GM18873 (cell line): ENCODE results near the gene POLR3E.

Experiments
- ATAC-seq: cut with Tn5 transposase; IDR thresholded peaks from one replicate; pipeline ENCODE4 v1.9.1; 2021; ENCODE audit warnings: mild to moderate bottlenecking, moderate library complexity, moderate number of reproducible peaks; ENCODE audit not compliant: unreplicated experiment, low FRiP score

POLR3E gene

DNA sequence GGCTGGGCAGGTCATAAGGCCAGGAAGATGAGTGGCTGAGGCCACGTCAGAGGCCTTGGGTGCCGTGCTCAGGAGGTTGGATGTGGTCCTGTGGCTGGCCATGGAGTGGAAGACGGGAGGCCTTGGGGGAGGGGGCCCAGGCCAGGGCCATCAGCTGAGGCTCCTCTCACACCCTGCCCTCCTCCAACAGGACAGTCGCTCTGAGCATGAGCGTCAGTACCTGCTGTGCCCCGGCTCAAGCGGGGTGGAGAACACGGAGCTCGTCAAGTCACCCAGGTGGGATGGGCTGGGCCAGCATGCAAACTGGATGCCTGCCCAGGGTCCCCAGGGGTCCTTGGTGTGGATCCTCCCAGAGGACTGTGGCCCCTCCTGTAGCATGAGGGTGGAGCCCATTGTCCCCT lies 19.2 kb downstream of the POLR3E start:
- ATAC-seq: no peak

DNA sequence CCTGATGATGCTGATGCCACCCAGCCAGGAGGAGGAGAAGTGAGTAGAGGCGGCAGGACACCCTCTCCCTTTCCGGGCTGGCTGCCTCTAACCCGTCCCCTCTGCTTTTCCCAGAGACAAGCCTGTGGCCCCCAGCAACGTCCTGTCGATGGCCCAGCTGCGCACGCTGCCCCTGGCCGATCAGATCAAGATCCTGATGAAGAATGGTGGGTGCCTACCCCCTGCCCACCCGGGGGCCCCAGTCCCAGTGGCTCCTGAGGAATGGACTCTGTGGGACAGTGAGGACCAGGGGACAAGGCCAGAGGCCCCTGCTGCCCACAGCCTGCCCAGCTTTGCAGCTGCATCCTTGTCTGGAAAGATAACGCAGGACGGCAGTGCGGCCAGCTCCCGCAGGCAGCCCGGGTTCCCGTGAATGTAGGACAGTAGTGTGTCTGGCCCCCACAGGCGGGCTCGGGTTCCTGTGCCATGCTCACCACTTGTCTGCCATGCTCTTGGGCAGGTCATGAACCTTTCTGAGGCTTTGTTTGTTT lies 19.9 kb downstream of the POLR3E start:
- no peak for ATAC-seq

DNA sequence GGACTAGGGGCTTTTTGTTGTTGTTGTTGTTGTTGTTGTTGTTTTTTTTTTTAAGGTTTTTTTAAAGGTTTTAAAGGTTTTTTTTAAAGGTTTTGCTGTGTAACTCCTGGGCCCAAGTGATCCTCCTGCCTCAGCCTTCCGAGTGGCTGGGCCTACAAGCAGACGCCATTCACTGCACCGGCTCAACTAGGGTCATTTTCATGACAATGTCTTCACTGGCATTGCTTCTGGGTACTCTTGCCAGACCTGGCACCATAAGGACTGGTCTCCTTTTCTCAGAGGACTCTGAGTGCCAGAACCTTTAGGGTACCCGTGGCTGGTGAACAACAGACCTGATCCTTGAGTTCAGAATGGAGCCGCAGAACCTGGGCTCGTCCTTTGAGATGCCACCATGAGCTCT lies 20.4 kb downstream of the POLR3E start:
- no peak for ATAC-seq

DNA sequence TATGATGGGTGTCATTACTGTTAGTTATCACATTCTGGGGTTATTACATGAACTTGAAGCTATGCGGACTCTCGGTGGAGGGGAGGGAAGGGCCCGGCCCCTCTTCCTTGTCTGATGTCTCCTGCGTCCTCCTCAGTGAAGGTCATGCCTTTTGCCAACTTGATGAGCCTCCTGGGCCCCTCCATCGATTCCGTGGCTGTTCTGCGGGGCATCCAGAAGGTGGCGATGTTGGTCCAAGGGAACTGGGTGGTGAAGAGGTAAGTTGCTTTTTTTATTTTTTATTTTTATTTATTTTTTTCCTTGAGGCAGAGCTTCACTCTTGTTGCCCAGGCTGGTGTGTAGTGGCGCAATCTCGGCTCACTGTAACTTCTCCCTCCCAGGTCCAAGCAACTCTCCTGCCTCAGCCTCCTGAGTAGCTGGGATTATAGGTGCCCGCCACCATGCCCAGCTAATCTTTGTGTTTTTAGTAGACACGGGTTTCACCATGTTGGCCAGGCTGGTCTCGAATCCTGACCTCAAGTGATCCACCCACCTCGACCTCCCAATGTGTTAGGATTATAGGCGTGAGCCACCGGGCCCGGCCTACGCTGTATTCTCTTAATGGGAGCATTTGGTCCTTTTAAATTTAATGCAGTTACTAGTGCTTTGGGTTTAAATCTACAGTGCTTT lies 21.6 kb downstream of the POLR3E start:
- ATAC-seq: no peak

DNA sequence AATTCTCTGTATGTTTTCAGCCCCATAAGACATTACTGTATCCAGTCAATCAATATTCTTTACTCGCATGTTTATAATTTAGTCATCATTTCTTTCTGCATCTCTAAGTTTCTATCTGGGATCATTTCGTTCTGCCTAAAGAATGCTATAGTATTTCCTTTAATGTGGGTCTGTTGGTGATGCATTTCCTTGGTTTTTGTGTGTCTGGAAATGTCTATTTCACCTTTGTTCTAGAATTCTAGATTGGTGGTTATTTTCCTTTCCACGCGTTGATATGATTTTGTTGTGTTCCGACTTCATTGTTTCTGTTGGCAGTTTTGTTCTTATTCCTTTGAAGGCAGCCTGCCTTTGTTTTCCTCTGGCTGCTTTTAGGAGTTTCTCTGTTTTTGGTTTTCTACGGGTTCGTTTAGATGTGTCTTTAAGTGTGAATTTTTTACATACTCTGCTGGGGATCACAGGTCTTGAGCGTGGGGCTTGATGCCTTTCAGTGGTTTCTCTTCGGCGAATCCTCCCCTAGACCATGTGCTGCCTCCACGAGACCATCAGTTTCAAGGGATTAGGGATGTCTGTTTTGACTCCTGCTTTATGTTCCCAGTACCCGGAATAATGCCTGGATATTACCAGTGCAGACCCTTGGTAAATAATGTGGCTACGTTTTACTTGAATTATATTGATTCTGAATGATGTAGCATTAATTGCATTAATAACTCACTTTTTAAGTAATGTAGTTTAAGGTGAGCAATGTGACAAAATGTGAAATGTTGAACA lies 23.5 kb downstream of the POLR3E start:
- no peak for ATAC-seq

DNA sequence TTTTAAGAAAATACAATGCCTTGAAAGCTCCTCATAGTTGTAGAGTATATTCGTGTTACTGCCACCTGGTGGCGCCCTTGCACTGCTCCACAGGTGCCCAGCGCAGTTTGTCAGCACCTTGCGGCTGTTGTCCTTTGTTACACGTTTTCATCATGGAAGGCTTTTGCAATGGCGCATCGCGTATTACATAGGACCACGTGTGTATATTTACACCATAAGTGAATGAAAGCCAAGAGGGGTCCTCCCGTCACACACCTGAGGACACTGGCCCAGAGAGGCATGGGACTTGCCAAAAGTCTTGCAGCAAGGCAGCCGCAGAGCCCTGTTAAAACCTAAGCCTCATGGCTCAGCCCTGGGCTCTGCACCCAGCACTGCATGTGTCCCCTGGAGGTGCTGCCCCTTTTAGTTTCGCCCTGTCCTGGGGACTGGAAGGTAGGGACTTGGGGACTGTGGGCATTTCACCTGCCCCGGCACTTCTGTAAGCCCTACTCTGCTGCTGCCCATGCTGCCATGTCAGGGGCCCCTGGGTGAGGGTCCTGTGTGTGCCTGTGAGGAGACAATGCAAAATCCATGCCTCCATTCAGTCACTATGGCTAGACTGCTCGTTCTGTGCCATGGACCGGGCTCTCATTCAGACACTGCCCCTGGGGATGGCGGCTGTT lies 24.3 kb downstream of the POLR3E start:
- ATAC-seq: no peak

DNA sequence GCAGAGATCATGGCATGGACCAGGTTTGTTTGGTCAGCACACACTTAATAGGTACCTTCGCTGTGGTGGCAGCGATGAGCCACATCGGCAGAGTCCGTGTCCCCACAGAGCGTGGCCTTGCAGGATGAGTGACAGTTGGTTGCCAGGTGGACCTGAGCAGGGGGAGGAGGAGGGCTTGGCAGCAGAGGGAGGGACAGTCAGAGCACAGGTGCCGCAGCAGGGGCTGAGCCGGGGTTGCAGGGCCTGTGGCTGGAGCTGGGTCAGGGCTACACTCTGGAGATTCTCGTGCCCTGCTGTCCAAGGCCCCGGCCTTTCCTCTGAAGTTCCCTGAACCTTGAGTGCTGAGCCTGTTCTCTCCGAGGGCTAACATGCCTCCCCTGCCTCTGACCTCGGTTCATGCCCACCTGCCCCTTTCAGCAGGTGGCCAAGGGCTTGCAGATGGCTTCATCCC lies 24.8 kb downstream of the POLR3E start:
- no peak for ATAC-seq

DNA sequence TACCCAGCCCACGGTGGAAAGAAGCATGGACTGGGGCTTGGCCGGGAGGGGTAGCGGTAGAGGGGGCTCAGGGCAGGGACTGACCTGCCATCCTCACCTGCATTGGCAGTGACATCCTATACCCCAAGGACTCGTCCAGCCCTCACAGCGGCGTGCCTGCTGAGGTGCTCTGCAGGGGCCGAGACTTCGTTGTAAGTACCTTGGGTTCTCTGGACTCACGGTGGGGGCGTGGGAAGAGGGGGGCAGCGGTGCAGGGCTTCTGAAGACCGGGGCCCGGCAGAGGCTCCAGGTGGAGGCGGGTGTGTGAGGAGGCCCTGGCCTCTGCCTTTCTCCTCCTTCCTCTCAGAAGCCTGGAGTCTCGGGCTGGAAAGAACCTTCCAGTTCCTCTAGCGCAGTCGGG lies 25.5 kb downstream of the POLR3E start:
- no peak for ATAC-seq

DNA sequence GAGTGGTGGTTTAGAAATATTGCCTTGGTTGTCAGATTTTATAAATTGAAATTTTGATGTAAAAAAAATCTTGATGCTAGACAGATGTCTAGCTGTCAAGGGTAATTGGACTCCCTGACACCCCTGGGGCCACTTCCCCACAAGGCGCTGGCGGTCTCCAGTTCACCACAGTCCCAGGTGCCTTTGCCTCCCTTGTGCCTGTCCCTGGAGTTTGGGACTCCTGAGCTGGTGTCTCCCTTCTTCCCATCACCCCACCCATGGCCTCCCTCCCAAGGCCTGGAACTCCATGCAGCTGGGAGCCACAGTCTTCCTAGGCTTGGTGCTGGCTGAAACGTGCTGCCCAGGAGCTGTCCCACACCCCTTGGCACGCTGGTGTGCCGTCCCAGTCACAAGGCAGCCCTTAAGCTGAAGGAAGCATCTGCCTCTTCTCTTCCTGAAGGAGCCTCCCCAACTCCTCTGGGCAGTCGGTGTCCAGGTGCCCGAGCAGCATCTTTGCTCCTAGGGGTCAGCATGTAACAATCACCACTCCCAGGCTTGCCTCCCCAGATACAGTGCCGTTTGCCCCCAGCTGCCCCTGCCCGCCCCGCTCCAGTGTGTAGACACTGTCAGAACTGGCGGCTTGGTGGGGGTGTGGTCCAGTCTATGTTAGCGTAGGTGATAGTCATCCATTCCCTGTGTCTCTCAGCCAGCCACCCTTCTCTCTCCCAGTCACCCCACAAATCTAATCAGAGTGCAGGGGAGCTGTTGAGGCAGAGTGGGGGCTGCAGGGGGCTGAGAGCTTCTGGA lies 26.2 kb downstream of the POLR3E start:
- ATAC-seq: no peak

DNA sequence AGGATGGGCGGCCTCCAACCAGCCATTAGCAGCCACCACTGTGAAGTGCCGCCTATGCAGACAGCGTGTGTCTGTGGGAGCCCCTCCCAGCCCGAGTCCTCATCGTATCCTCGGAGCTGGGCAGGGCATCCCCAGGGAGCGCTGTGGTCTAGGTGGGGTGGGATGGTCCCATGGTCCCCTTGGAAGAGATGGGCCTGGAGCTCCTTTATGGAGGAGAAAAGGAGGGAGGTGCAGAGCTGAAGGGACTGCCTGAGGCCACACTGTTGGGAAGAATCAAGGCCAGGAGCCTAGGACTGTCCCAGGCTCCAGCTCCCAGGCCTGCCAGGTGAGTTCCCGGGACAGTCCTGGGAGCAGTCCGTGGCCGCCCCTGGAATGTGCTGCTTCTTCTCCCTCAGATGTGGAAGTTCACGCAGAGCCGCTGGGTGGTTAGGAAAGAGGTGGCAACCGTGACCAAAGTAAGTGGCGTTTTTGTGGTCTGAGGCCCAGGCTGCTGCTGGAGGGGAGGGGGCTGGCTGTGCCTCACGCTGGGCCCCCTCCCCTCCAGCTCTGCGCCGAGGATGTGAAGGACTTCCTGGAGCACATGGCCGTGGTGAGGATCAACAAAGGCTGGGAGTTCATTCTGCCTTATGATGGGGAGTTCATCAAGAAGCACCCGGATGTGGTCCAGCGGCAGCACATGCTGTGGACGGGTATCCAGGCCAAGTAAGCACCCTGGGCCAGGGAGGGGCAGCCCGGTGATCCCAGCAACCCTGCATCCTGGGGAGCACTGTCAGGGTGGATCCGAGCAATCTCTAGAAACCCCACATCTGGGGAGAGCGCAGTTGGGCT lies 27.0 kb downstream of the POLR3E start:
- no peak for ATAC-seq

DNA sequence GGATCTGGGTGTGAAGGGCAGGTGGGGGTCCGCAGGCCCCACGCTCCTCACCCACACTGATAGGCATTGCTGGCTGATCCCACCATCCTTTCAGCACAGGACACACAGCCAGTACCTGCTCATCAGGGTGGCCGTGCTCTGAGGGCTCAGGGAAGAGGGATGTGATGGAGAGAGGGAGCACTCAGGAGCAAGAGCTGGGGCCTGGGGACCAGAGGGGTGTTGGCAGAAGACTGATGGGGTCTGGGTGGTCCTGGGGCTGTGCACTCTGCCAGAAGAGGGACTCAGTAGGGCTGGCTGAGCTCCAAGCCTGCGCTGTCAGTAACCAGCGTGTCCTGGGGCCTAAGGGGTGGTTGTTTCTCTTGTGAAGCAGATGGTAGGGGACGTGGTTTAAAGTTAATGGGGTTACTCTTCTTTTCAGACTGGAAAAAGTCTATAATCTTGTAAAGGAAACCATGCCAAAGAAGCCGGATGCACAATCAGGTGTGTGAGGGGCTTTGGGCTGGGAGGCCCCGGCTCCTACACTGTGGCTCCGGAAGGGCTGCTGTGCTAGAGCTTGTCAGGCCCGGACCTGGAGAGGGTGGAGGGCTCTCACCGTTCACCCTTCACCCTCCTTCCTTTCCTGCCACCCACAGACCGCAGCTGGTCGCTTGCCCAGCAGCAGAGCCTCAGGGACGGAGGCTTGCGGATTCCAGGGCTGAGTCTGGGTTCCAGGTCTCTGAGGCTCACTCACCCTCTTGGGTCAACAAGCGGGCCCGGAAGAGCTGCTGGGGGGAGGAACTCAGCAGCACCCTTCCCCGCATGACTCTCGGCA lies 27.8 kb downstream of the POLR3E start:
- no peak for ATAC-seq

DNA sequence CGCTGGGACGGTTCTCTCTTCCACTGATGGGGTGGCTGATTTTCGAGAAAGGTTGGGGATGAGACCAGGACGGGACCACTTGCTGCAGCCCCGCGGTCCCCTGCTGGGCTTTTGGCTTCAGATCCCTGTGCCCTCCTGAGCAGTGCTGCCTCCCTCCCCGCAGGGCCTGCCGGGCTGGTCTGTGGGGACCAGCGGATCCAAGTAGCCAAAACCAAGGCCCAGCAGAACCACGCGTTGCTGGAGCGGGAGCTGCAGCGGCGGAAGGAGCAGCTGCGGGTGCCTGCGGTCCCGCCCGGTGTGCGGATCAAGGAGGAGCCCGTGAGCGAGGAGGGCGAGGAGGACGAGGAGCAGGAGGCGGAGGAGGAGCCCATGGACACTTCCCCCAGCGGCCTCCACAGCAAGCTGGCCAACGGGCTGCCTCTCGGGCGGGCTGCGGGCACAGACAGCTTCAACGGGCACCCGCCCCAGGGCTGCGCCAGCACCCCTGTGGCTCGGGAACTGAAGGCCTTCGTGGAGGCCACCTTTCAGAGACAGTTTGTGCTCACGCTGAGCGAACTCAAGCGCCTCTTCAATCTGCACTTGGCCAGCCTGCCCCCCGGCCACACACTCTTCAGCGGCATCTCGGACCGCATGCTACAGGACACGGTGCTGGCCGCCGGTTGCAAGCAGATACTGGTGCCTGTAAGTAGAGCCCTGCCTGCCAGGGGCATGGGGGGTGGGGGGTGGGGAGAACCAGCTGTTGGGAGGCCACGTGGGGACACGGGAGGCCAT lies 28.6 kb downstream of the POLR3E start:
- ATAC-seq: no peak

DNA sequence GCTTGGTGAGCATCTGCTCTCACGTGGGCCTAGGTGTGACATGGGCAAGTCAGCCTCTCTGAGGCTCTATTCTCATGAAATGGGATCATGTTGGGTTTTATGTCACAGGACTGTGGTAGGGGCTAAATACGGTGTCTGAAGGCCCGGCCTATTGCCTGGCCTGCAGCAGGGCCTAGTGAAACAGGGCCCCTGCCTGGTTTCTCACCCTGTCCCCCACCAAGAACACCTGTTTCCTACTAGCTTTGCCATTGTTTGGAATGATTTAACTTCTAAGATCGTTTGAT lies 29.1 kb downstream of the POLR3E start:
- ATAC-seq: no peak

DNA sequence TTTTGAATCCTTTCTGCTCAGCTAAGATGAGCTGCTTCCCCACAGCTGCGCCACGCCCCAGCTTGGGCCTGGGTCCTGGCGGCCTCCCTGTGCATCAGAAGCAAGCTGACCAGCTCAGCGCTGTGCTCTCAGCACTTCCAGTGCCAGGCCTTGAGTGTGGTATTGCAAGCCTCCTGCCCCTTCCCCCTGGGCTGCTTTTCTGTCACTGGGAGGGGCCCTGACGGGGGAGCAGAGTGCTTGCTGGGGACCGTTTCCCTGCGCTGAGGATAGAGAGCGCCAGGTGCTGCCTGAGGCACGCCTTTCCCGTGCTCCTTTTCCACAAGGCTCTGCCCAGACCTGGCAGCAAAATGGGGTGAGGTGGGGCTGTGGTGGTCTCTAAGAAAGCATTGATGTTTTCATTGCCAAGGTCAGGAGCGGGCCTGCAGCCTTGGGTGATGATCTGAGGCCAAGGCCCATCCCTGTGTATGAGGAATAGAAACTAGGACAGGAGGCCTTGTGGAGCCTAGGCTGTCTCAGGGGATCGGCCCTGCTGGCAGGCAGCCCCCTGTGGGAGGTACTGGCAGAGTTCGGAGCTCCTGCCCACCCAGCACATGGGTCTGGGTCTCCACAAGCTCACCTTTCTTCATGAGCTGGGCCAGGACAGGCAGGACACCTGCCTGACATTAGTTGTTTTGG lies 29.7 kb downstream of the POLR3E start:
- ATAC-seq: no peak

DNA sequence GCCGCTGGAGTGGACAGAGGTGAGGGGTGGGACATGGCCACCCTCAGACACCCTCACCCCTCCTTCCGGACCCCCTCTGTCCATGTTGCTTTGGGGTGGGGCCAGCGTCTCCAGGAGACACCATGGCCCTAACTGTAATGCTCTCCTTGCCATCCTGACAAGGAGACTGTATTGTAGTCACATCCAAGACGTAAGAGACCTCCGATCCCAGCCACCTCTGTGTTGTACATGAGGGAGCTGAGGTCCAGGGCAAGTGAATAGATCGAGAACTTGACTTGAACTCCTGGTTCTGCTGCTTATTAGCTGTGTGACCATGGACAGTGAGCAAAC lies 30.2 kb downstream of the POLR3E start:
- ATAC-seq: no peak

DNA sequence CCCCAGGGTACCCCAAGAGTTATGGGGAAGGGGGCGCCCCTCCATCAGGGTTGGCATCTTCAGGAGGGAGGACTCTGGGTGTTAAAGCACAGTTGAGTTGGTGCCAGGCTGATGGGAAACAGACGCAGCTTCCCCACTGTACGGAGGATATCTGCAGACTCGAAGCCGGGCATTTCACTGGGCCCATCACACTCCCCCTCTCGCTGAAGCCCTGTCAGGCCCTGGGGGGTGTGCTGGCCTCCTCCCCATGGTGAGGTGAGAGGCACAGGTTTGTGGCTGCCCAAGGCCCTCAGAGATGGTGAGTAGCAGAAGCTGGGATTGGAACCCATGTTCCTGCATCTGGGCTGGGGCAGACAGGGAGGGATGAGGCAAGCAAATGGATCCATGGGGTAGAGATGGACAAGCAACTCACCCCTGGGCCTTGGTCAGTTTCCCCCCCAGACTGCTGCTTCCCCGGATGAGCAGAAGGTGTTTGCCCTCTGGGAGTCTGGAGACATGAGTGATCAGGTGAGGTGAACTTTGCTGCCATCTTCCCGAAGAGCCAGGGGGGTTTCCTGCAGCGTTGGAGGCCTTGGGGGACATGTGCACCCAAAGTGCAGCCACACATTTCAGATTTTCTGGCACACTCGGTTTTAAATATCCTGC lies 31.0 kb downstream of the POLR3E start:
- no peak for ATAC-seq

DNA sequence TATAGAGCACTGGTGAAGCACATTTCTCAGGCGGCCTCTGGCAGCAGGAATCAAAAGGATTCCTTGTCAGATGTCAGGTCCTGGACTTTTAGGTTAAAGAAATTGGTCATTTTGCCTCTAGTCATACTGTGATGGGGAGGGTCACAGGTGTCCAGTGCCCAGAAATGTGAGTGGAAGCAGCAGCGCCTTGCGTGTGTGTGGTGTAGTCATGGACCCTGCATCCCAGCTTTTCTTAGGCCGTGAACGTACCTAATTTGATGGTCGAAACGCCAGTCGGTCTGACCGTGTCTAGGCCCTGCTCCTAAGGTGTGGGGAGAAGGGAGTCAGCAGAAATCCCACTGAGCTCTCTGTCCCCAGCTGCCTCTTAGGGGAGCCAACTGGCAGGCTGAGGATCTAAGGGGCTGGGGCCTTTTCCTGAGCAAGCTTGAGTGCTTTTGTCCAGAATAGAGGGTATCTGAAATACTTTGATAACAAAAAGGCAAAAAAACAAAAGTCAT lies 32.0 kb downstream of the POLR3E start:
- ATAC-seq: no peak
